RWPE1 (cell line): Measurements from ENCODE around the gene KRTAP23-1.

Experiments
- CTCF ChIA-PET: fragments of 350-600 bp; sonication (Branson Sonifier 250); formaldehyde crosslinking; extraction: SDS; loops from one replicate; lab custom pipeline; 2021; lab: Yijun Ruan, JAX
- POLR2A ChIA-PET: fragments of 400-600 bp; formaldehyde crosslinking; extraction: SDS; loops from one replicate; lab custom pipeline; 2020; ENCODE audit warnings: antibody characterized with exemption; ENCODE audit not compliant: low non-redundant PET; lab: Yijun Ruan, JAX
- DNase-seq: peaks from one replicate; pipeline ENCODE4 v3.0.0; 2012; ENCODE audit warnings: low spot score
- H3K27ac ChIP-seq: fragments of 450-650 bp; 2 replicates; pipeline ENCODE4 v1.5.1; 2017
- TF ChIP-seq, protein P1 (sequence below): fragments of 450-650 bp; conservative IDR thresholded peaks from 2 replicates; pipeline ENCODE4 v1.5.1; 2017; ENCODE audit warnings: low read depth, mild to moderate bottlenecking

The KRTAP23-1 gene

DNA sequence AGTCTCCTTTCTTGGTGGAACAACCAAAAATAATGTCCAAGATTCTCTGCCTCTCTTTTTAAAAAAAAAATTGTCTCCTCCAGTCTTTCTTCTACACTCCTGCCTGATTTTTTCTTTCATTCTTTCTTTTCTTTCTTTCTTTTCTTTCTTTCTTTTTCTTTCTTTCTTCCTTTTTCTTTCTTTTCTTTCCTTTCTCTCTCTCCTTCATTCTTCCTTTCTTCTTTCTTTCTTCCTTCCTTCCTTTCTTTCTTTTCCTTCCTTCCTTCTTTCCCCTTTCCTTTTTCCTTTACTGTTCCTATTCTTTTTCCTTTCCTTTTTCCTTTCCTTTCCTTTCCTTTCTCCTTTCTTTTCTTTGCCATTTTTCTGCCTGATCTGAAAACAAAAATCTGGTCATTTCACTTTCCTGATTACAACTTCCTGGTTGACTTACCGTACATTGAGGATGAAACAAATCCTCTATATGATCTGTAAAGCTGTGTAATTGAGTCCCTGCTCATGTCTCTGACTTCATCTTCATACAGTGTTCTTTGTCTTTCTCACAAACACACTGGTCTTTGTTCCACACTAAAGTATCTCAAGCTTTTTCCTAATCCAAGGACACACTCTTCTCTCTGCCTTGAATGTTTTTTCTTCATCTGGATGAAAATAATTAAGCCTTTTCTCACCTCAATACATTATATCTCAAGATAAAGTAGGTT lies 6.1 kb upstream of the KRTAP23-1 start:
- DNase-seq: no peak
- ChIA-PET CTCF (no interaction called here), POLR2A (no interaction called here)
- TF ChIP-seq, protein P1, sequence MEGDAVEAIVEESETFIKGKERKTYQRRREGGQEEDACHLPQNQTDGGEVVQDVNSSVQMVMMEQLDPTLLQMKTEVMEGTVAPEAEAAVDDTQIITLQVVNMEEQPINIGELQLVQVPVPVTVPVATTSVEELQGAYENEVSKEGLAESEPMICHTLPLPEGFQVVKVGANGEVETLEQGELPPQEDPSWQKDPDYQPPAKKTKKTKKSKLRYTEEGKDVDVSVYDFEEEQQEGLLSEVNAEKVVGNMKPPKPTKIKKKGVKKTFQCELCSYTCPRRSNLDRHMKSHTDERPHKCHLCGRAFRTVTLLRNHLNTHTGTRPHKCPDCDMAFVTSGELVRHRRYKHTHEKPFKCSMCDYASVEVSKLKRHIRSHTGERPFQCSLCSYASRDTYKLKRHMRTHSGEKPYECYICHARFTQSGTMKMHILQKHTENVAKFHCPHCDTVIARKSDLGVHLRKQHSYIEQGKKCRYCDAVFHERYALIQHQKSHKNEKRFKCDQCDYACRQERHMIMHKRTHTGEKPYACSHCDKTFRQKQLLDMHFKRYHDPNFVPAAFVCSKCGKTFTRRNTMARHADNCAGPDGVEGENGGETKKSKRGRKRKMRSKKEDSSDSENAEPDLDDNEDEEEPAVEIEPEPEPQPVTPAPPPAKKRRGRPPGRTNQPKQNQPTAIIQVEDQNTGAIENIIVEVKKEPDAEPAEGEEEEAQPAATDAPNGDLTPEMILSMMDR: no peak
- no peak overlapping the region for H3K27ac ChIP-seq

DNA sequence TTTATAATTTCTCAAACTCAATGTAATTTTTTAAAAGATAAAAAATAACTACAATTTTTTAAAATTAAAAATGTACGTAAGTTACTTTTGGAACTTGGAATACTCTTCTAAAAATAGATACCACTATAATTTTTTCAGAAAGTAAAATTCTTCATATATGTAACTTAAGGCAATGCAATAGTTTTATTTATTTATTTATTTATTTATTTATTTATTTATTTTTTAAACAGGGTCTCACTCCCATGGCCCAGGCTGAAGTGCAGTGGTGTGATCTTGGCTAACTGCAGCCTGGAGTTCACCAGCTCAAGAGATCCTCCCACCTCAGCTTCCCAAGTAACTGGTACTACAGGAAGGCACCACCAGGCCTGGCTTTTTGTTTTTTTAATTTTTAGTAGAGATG lies 3.1 kb upstream of the KRTAP23-1 start:
- CTCF ChIA-PET: no interaction called here
- H3K27ac ChIP-seq: no peak overlapping the region
- TF ChIP-seq, protein P1: no peak
- POLR2A ChIA-PET: no interaction called here
- no peak for DNase-seq

DNA sequence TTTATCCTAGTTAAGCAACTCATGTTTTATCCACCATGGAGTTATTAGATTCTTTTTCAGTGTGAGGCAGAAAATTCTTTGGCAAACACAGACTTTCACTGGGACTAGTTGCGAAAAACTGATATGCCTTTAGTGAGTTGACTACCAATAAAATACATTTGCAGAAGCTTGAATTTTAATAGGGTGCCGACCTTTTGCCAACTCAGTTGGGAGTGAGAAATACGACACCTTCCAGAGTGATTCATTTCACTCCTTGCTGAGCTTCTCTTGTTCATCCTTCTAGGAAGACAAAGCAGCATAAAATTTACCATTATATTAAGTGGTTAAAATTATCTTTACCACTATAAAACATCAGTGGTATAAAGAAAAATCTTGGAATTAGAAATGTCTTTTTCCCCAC lies 1.2 kb upstream of the KRTAP23-1 start:
- ChIA-PET CTCF (interaction anchor here (0.7 to 0.9 kb wide), 2 partner anchors 10 to 84 kb away, joined by 3 to 4 read pairs; no protein-coding TSS in a partner anchor), POLR2A (no interaction called here)
- TF ChIP-seq, protein P1: no peak

DNA sequence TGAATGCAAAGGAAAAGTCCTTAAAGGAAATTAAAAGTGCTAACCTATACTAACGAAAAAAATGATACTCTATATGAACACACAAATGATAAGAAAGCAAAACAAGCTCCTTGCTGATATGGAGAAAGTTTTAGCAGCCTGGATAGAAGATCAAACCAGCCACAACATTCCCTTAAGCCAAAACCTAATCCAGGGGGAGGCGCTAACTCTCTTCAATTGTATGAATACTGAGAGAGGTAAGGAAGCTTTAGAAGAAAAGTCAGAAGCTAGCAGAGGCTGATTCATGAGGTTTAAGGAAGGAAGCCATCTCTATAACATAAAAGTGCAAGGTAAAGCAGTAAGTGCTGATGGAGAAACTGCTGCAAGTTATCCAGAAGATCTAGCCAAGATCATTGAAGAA lies 3.4 kb downstream of the KRTAP23-1 start:
- CTCF ChIA-PET: no interaction called here
- no peak overlapping the region for H3K27ac ChIP-seq
- POLR2A ChIA-PET: no interaction called here
- no peak for DNase-seq
- TF ChIP-seq, protein P1: no peak

More for the DNA sequence above, 1.2 kb upstream of the KRTAP23-1 start:
- H3K27ac ChIP-seq: no peak overlapping the region
- peak; percentile 8 for DNase-seq

DNA sequence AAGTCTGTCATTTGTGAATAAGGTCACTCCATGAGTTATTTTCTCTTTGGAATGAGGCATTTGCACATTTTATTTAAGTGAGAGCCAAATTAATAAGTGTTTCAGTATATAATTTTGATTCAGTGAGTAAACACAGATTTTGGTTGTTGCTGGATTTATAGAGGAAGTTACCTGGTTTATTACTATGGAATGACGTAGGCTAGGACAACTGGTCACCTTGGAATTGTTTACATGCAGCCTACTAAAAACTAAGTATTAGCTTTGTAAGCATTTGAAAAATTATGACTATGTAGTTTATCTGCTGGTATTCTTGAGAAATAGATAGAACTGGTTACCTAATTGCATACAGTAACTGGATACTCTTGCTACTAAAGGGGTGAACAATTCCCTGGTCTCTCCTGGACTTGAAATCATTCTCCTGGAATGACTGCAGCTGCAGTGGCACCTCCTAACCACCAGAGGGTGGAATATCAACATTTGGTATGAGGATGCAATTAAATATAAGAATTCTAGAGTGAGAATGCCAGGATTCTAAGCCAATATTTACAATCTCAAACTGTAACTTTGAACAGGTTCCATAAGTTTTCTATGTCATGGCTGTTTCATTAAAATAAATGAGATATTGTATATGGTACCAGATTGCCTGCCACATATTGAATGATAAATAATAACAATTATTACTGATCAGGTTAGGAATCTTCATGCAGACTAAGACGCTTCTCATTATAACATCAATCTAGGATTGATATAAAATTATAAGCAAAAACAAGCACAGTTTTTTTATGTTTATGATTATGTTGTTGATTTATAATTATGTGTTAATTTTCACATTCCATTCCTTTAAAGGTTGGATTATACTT lies 7.5 kb downstream of the KRTAP23-1 start:
- no peak overlapping the region for H3K27ac ChIP-seq
- DNase-seq: peak; percentile 56
- POLR2A ChIA-PET: no interaction called here
- CTCF ChIA-PET: interaction anchor here (0.5 to 1.5 kb wide), 9 partner anchors 54 to 1703 kb away, joined by 3 to 12 read pairs (median 3); no protein-coding TSS in a partner anchor
- TF ChIP-seq, protein P1: peak; percentile 85

DNA sequence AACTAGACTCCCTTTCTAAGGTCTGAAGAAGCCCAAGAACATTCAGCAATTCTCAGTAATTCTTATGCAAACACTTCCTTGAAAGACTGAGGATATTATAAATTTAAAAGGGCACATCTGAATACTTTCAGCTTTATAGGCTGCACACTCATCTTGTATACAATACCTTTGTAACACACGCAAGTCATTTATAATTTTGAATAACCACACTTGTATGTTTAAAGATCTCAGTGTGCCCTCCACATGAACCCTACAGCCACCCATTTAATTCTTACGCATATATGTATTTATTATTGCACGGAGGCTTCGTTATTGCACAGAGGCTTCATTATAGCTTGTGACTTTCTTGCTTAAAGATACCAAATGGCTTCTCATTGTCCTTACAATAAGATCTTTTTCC lies 9.7 kb downstream of the KRTAP23-1 start:
- no peak for DNase-seq
- TF ChIP-seq, protein P1: no peak
- no peak overlapping the region for H3K27ac ChIP-seq
- POLR2A ChIA-PET: no interaction called here
- CTCF ChIA-PET: interaction anchor here (0.6 kb wide), 1 partner anchor 95 kb away, joined by 3 read pairs; no protein-coding TSS in a partner anchor
